Breast epithelium (tissue), 4 donors: Measurements from ENCODE around the gene NRXN3. TPM values are rescaled to one million over a fixed set of nuclear protein-coding genes. Genes with fewer than 3 reads are reported as not detected.

Experiments
- DNase-seq, 2 donors: peaks; one replicate each; pipeline ENCODE4 v3.0.0-alpha.2; 2019; ENCODE audit warnings: low spot score in 2 of 2
- H3K27ac ChIP-seq, 2 donors: fragments of 200-600 bp; sonication (generic) in 1 of 2; one replicate each; pipeline ENCODE4 v1.5.1; 2016 to 2019; ENCODE audit warnings: mild to moderate bottlenecking in 1 of 2
- H3K27me3 ChIP-seq, 2 donors: fragments of 200-600 bp; sonication (generic) in 1 of 2; one replicate each; pipeline versions ENCODE4 v1.5.1 to v1.6.0; 2017 to 2019; ENCODE audit warnings: control low read depth in 1 of 2, mild to moderate bottlenecking in 1 of 2
- H3K36me3 ChIP-seq: fragments of 200-600 bp; one replicate; pipeline ENCODE4 v1.5.1; 2019
- H3K4me1 ChIP-seq, 2 donors: fragments of 200-600 bp; sonication (generic); one replicate each; pipeline ENCODE4 v1.5.1; 2016 to 2019; ENCODE audit warnings: control low read depth in 1 of 2
- H3K4me3 ChIP-seq, 3 donors: fragments of 200-600 bp; sonication (generic); 1 replicate in 2 of 3; 2 replicates in 1 of 3; pipeline ENCODE4 v1.5.1; 2016 to 2019; ENCODE audit warnings: mild to moderate bottlenecking in 3 of 3, moderate library complexity in 2 of 3
- H3K9me3 ChIP-seq, 2 donors: fragments of 200-600 bp; sonication (generic) in 1 of 2; one replicate each; pipeline ENCODE4 v1.5.1; 2016 to 2019; ENCODE audit warnings: control low read depth in 1 of 2
- POLR2A ChIP-seq: fragments of 450-650 bp; IDR thresholded peaks from one replicate; pipeline ENCODE4 v1.6.1; 2016; ENCODE audit warnings: antibody characterized with exemption, mild to moderate bottlenecking, moderate library complexity
- POLR2AphosphoS5 ChIP-seq, 3 donors: sonication (generic); formaldehyde crosslinking; IDR thresholded peaks; one replicate each; pipeline ENCODE4 v1.6.1; 2017; ENCODE audit warnings: antibody characterized with exemption in 3 of 3
- intact Hi-C: fragments of 100-400 bp; cut with DNase I; formaldehyde crosslinking; loops from one replicate; pipeline ENCODE4 v1.15.1; 2023; ENCODE audit warnings: low total_unique reads
- total RNA-seq, 3 donors: library from RNA; depleted of rRNA; stranded (reverse); fragments of >200 nt; gene quantifications; one replicate each; pipeline ENCODE4 v1.1.0, GENCODE V29; 2016
- TF ChIP-seq, protein P1 (sequence below), 3 donors: fragments of 450-650 bp; IDR thresholded peaks; one replicate each; pipeline ENCODE4 v1.5.1; 2016 to 2017; ENCODE audit warnings: antibody characterized with exemption in 3 of 3, mild to moderate bottlenecking in 3 of 3, moderate library complexity in 3 of 3

Gene NRXN3
- total RNA-seq, 3 donors from 2014 or later: 2.9 to 3.6 (median 3.5) TPM

DNA sequence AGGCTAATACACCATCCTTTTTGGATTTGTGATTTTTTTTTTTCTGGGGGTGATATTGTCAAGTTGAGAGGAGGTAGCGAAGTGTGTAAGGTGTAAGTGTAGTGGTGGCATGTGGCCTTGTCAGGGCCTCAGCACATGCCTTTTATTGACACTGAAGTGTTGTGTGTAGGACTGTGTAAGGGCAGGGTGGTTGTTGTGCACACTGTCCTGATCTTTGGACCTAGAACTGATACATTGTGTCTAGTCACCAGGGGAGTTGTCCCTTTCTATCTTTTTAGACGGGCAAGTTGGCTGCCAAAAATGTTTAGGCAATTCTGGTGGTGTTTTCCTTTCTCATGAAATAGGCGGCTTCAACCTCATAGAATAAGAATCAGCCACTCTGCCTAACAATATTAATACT is 244.0 kb downstream of the NRXN3 start:
- H3K27ac ChIP-seq: no peak overlapping the region
- TF ChIP-seq, protein P1, sequence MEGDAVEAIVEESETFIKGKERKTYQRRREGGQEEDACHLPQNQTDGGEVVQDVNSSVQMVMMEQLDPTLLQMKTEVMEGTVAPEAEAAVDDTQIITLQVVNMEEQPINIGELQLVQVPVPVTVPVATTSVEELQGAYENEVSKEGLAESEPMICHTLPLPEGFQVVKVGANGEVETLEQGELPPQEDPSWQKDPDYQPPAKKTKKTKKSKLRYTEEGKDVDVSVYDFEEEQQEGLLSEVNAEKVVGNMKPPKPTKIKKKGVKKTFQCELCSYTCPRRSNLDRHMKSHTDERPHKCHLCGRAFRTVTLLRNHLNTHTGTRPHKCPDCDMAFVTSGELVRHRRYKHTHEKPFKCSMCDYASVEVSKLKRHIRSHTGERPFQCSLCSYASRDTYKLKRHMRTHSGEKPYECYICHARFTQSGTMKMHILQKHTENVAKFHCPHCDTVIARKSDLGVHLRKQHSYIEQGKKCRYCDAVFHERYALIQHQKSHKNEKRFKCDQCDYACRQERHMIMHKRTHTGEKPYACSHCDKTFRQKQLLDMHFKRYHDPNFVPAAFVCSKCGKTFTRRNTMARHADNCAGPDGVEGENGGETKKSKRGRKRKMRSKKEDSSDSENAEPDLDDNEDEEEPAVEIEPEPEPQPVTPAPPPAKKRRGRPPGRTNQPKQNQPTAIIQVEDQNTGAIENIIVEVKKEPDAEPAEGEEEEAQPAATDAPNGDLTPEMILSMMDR (IDR thresholded peaks at IDR 0.05): no peak
- TF ChIP-seq POLR2AphosphoS5 (IDR thresholded peaks at IDR 0.05): no peak
- TF ChIP-seq POLR2A: no peak
- DNase-seq: no peak
- no peaks in the 10 kb centered on the region for H3K36me3 ChIP-seq
- H3K9me3 ChIP-seq: no peaks in the 10 kb centered on the region
- H3K4me1 ChIP-seq: no peaks in the 10 kb centered on the region
- H3K27me3 ChIP-seq: no peaks in the 10 kb centered on the region
- H3K4me3 ChIP-seq: no peak overlapping the region
- intact Hi-C loops: loop anchor here (2.0 kb wide), 1 partner anchor 33 kb away; no protein-coding TSS in a partner anchor

DNA sequence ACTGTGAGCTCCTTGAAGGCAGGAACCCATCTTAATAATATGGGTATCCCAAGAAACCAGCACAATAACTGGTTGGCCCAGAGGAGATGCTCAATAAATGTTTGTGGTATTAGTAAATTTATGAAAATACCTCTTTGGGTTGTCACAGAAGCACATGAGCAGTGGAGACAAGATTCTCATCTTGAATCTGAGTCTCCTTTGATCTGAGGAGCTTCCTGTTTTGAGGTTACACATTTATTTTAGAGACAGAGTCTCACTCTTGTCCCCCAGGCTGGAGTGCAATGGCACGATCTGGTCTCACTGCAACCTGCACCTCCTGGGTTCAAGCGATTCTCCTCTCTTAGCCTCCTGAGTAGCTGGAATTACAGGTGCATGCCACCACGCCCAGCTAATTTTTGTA is 247.4 kb downstream of the NRXN3 start:
- intact Hi-C loops: no loop called here

DNA sequence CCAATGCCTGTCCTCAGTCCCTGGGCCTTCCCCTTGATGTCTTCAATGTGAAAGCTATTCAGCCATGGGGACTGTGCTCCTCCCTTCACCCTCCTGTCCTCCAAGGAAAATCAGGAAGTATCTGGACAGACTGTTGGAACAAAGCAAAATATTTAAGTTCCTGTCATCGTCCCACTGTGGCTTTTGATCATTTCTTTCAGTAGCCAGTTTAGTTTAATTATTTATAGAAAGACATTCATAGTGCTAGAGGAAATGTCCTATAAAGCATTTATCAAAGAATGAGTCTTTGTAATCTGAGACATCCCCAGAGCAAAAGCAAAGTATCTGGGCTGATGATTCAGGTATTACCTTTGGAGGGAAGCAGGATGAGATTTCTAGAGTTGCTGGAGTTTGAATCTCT is 254.1 kb downstream of the NRXN3 start:
- Histone ChIP-seq H3K4me1 (no peaks in the 10 kb centered on the region), H3K4me3 (no peak overlapping the region), H3K36me3 (no peaks in the 10 kb centered on the region), H3K27me3 (no peaks in the 10 kb centered on the region), H3K27ac (no peak overlapping the region), H3K9me3 (no peaks in the 10 kb centered on the region)
- TF ChIP-seq, protein P1 (IDR thresholded peaks at IDR 0.05): no peak
- TF ChIP-seq POLR2A (no peak), POLR2AphosphoS5 (IDR thresholded peaks at IDR 0.05) (no peak)
- intact Hi-C loops: no loop called here
- DNase-seq: no peak

More for the DNA sequence above, 247.4 kb downstream of the NRXN3 start:
- H3K27me3 ChIP-seq: no peaks in the 10 kb centered on the region
- TF ChIP-seq POLR2AphosphoS5 (IDR thresholded peaks at IDR 0.05) (no peak), POLR2A (no peak)
- TF ChIP-seq, protein P1 (IDR thresholded peaks at IDR 0.05): no peak
- no peak for DNase-seq
- H3K36me3 ChIP-seq: no peaks in the 10 kb centered on the region
- no peak overlapping the region for H3K4me3 ChIP-seq
- no peaks in the 10 kb centered on the region for H3K4me1 ChIP-seq
- H3K9me3 ChIP-seq: no peaks in the 10 kb centered on the region
- H3K27ac ChIP-seq: no peak overlapping the region

DNA sequence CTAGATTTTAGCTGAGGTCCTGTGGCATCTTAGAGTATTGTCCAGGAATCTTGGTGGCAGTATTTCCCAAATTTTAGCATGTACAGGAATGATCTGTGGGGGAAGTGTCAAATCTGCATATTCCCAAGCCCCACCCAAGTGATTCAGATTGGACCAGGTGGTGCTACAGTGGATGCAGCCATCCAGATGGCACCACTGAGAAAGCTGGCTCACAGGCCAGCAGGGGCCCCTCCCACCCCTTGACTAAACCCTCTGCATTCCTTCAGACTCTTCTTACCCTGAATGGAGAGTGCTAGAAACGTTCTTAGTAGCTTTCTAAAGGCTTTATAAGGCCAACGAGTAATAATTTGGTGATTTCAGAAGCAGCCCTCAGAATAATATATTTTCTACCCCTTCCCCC is 255.2 kb downstream of the NRXN3 start:
- no peak for DNase-seq
- Histone ChIP-seq H3K4me1 (no peaks in the 10 kb centered on the region), H3K9me3 (no peaks in the 10 kb centered on the region), H3K27ac (no peak overlapping the region), H3K36me3 (no peaks in the 10 kb centered on the region), H3K27me3 (no peaks in the 10 kb centered on the region), H3K4me3 (no peak overlapping the region)
- no peak for TF ChIP-seq POLR2A
- TF ChIP-seq, protein P1 (IDR thresholded peaks at IDR 0.05): no peak
- intact Hi-C loops: no loop called here

DNA sequence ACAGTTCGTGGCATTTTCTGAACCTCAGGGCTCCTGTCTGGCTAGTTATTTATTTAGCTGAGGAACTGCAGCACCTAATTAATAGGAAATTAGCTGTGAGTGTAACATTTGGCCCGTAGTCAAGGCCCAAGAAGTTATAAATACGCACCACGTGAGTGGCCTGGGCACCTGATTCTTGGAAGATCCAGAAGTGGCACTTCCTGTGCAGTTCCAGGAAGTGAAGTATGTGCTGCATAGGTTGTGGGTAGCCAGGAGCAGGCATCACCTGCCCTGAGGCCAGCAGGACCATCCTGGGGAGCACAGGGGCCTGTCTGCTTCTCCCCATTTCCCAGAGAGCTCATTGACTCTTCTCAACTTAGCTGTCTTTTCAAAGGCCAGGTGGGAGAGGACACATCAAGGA is 255.6 kb downstream of the NRXN3 start:
- Histone ChIP-seq H3K27ac (no peak overlapping the region), H3K9me3 (no peaks in the 10 kb centered on the region), H3K27me3 (no peaks in the 10 kb centered on the region), H3K4me1 (no peaks in the 10 kb centered on the region), H3K36me3 (no peaks in the 10 kb centered on the region), H3K4me3 (no peak overlapping the region)
- intact Hi-C loops: no loop called here
- TF ChIP-seq POLR2AphosphoS5 (IDR thresholded peaks at IDR 0.05) (no peak), POLR2A (no peak)
- TF ChIP-seq, protein P1 (IDR thresholded peaks at IDR 0.05): no peak
- no peak for DNase-seq
